ENCODE measurements around the gene SCFD2. TPM values are rescaled to one million over a fixed set of nuclear protein-coding genes. Genes with fewer than 3 reads are reported as not detected.

SCFD2 gene
- total and polyA plus RNA-seq, 2 experiments from 2014 or later = 30.7 to 33.2 TPM

DNA sequence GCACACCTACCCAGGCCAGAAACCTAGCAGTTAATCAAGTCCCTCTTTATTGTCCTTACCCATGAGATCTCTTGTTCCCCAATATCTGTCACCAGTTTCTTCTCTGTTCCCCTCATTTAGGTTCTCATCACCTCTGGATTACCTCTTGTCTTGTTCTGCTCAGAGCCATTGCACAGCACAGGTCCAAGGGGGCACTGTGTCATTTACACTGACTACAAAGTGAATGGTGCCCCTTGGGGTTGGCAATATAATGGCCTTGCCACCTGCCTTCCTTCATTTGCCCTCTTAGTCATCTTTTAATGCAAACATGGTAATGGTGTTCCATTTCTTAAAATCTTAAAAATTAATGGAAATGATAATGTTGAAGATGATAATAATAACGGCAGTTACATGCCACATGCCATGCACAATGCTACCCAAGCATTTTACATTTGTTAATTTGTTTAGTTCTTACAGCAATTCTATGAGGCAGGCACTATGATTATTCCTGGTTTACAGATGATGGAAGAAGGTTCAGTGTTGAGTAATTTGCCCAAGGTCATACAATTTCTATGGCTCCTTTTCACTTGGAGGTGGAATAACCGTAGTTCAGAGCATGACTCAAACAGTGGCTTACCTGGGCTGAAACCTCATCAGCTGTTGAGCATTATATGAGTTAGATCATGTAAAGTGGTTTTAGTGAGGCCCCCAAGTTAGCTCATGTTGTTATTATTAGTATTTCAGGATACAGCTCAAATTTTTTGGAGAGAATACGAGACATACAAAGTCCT is 385.9 kb downstream of the SCFD2 start:
- in situ Hi-C loops (cut with MboI) = loop anchor here (10.0 to 25.0 kb wide), 3 partner anchors 435 to 743 kb away; no protein-coding TSS in a partner anchor
- Histone ChIP-seq H3K4me3 (no peak overlapping the region), H3K4me1 (ENCODE audit: insufficient read depth) (peaks cover 16% of the 10 kb centered on the region), H3K9me2 (ENCODE audit: insufficient read depth) (no peaks in the 10 kb centered on the region), H3K9ac (no peak overlapping the region), H4K20me1 (ENCODE audit: insufficient read depth) (no peaks in the 10 kb centered on the region), H3F3A (ENCODE audit: insufficient read depth) (peaks cover 13% of the 10 kb centered on the region), H3K36me3 (ENCODE audit: low read depth) (no peaks in the 10 kb centered on the region), H3K79me2 (ENCODE audit: insufficient read depth) (no peaks in the 10 kb centered on the region), H3K9me3 (ENCODE audit: low read depth) (no peaks in the 10 kb centered on the region), H3K27ac (no peak overlapping the region), H3K4me2 (ENCODE audit: unreplicated experiment) (no peak overlapping the region), H2AFZ (no peak overlapping the region), H3K27me3 (replicated peaks; ENCODE audit: insufficient read depth) (no peaks in the 10 kb centered on the region)
- DNase-seq = no peak
- TF ChIP-seq EZH2 (IDR thresholded peaks at IDR 0.05; ENCODE audit: insufficient read depth, poor library complexity, severe bottlenecking) (no peak), EZH2phosphoT487 (IDR thresholded peaks at IDR 0.05; ENCODE audit: insufficient read depth, low read depth) (no peak)
- WGBS, 2 experiments (ENCODE audit: low coverage in 1 of 2, low lambda C conversion rate in 2 of 2, missing lambda C conversion rate in 2 of 2) = 96 to 99% methylated on average over 3 of the region's 3 CpGs

DNA sequence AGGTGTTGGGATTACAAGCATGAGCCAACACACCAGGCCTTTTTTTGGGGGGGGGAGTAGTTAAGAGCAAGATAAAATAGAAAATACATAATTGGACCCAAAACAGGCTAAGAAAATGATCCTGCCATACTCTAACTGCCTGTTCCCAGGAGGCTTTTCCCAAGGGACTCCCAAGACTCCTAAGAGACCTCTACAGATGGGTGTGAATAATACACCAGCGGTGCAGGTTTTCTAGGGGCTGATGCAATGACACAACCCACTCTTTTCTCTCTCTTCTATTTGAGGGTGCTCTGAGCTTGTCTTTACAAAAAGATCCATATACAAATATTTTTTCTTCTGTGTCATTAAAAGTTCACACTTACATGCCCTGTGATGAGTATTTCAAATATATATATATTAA is 386.8 kb downstream of the SCFD2 start:
- no peaks in the 10 kb centered on the region for H3K79me2 ChIP-seq (ENCODE audit: insufficient read depth)
- H3K4me1 ChIP-seq (ENCODE audit: insufficient read depth) = peaks cover 7% of the 10 kb centered on the region
- no peak overlapping the region for H3K9ac ChIP-seq
- no peak overlapping the region for H2AFZ ChIP-seq
- no peaks in the 10 kb centered on the region for H3K9me3 ChIP-seq (ENCODE audit: low read depth)
- no peak overlapping the region for H3K27ac ChIP-seq
- no peaks in the 10 kb centered on the region for H3K36me3 ChIP-seq (ENCODE audit: low read depth)
- no peaks in the 10 kb centered on the region for H4K20me1 ChIP-seq (ENCODE audit: insufficient read depth)
- no peak overlapping the region for H3K4me2 ChIP-seq (ENCODE audit: unreplicated experiment)
- no peaks in the 10 kb centered on the region for H3K9me2 ChIP-seq (ENCODE audit: insufficient read depth)
- DNase-seq = peak; percentile 11
- H3K4me3 ChIP-seq = no peak overlapping the region
- 100% methylated on average over 1 of the region's 1 CpG for WGBS, 2 experiments (ENCODE audit: low coverage in 1 of 2, low lambda C conversion rate in 2 of 2, missing lambda C conversion rate in 2 of 2)
- H3F3A ChIP-seq (ENCODE audit: insufficient read depth) = 0 out of 2 replicates have a peak, but pooled peaks cover 3% of the 10 kb centered on the region
- in situ Hi-C loops (cut with MboI) = loop anchor here (25.0 kb wide), 1 partner anchor 742 kb away; no protein-coding TSS in a partner anchor
- H3K27me3 ChIP-seq (replicated peaks; ENCODE audit: insufficient read depth) = no peaks in the 10 kb centered on the region
- no peak for TF ChIP-seq EZH2phosphoT487 (IDR thresholded peaks at IDR 0.05; ENCODE audit: insufficient read depth, low read depth)
- no peak for TF ChIP-seq EZH2 (IDR thresholded peaks at IDR 0.05; ENCODE audit: insufficient read depth, poor library complexity, severe bottlenecking)

DNA sequence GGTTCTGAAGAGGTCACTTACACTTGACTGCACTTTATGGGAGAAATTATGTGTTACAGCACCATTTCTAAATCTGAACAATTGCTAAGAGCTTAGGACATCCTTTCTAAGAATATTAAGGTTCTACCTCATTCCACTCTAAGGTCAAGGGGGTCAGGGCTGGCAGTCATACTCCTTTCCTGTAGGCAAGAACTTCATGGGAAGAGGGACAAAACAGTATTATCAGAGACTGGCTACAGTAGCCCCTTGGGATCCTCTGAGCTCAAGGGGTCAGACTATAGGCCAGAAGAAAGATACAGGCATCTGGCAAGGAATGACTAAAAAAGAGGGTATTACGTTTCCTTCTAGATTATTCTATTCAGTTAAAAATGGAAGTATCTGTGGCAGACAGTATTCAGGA is 388.6 kb downstream of the SCFD2 start:
- no peaks in the 10 kb centered on the region for H4K20me1 ChIP-seq (ENCODE audit: insufficient read depth)
- no peak overlapping the region for H3K4me2 ChIP-seq (ENCODE audit: unreplicated experiment)
- no peaks in the 10 kb centered on the region for H3K79me2 ChIP-seq (ENCODE audit: insufficient read depth)
- WGBS, 2 experiments (ENCODE audit: low coverage in 1 of 2, low lambda C conversion rate in 2 of 2, missing lambda C conversion rate in 2 of 2) = 96 to 97% methylated on average over 1 of the region's 1 CpG
- H3K36me3 ChIP-seq (ENCODE audit: low read depth) = no peaks in the 10 kb centered on the region
- no peaks in the 10 kb centered on the region for H3K4me1 ChIP-seq (ENCODE audit: insufficient read depth)
- H3K9me3 ChIP-seq (ENCODE audit: low read depth) = no peaks in the 10 kb centered on the region
- H3F3A ChIP-seq (ENCODE audit: insufficient read depth) = no peaks in the 10 kb centered on the region
- no peak overlapping the region for H2AFZ ChIP-seq
- H3K27ac ChIP-seq = no peak overlapping the region
- H3K4me3 ChIP-seq = no peak overlapping the region
- no peak for TF ChIP-seq EZH2 (IDR thresholded peaks at IDR 0.05; ENCODE audit: insufficient read depth, poor library complexity, severe bottlenecking)
- no peak for TF ChIP-seq EZH2phosphoT487 (IDR thresholded peaks at IDR 0.05; ENCODE audit: insufficient read depth, low read depth)
- no peaks in the 10 kb centered on the region for H3K9me2 ChIP-seq (ENCODE audit: insufficient read depth)
- no peaks in the 10 kb centered on the region for H3K27me3 ChIP-seq (replicated peaks; ENCODE audit: insufficient read depth)
- no peak overlapping the region for H3K9ac ChIP-seq
- in situ Hi-C loops (cut with MboI) = loop anchor here (25.0 kb wide), 1 partner anchor 740 kb away; no protein-coding TSS in a partner anchor
- no peak for DNase-seq

- Histone ChIP-seq H3K79me2 (ENCODE audit: insufficient read depth) (no peaks in the 10 kb centered on the region), H3K4me2 (ENCODE audit: unreplicated experiment) (no peak overlapping the region), H3K9me3 (ENCODE audit: low read depth) (no peaks in the 10 kb centered on the region), H3K27me3 (replicated peaks; ENCODE audit: insufficient read depth) (no peaks in the 10 kb centered on the region), H3K4me1 (ENCODE audit: insufficient read depth) (no peaks in the 10 kb centered on the region), H2AFZ (no peak overlapping the region), H4K20me1 (ENCODE audit: insufficient read depth) (no peaks in the 10 kb centered on the region), H3K36me3 (ENCODE audit: low read depth) (no peaks in the 10 kb centered on the region), H3K4me3 (no peak overlapping the region), H3K9me2 (ENCODE audit: insufficient read depth) (no peaks in the 10 kb centered on the region), H3K9ac (no peak overlapping the region), H3F3A (ENCODE audit: insufficient read depth) (no peaks in the 10 kb centered on the region), H3K27ac (no peak overlapping the region)
- peak; percentile 29 for DNase-seq
- no peak for TF ChIP-seq EZH2 (IDR thresholded peaks at IDR 0.05; ENCODE audit: insufficient read depth, poor library complexity, severe bottlenecking)
- TF ChIP-seq EZH2phosphoT487 (IDR thresholded peaks at IDR 0.05; ENCODE audit: insufficient read depth, low read depth) = no peak
- WGBS, 2 experiments (ENCODE audit: low coverage in 1 of 2, low lambda C conversion rate in 2 of 2, missing lambda C conversion rate in 2 of 2) = 71 to 75% methylated on average over 4 of the region's 4 CpGs
- in situ Hi-C loops (cut with MboI) = loop anchor here (25.0 kb wide), 1 partner anchor 739 kb away; no protein-coding TSS in a partner anchor
Measured at GRCh38 chr4:52976523-52977230, 389.2 kb downstream of the SCFD2 start.
